Kasumi-1 (cell line): ENCODE results near the gene FHL1.
"Not testable (repeated sequence)": the region's sequence is repeated elsewhere in the genome, so short reads cannot be mapped to it uniquely, and the experiment has no call there.

Experiments
- DNase-seq, 2 experiments: peaks; one replicate each; lab custom pipeline; 2025; lab: John Stamatoyannopoulos, UW

The FHL1 gene

GRCh38 chrX:136209016-136209738 lies 61.8 kb downstream of the FHL1 start:
- DNase-seq: peak in 1 of 2 experiments; percentile 0

GRCh38 chrX:136209751-136210150 lies 62.4 kb downstream of the FHL1 start:
- no peak for DNase-seq

GRCh38 chrX:136210243-136210642 lies 62.9 kb downstream of the FHL1 start:
- DNase-seq: peak; percentile 44 to 51

- DNase-seq: peak; percentile 68 to 72
These were observed 63.5 kb downstream of the FHL1 start for GRCh38 chrX:136210806-136211205.

GRCh38 chrX:136211766-136212556 lies 64.6 kb downstream of the FHL1 start:
- no peak for DNase-seq

- no peak for DNase-seq
These were observed 65.3 kb downstream of the FHL1 start for GRCh38 chrX:136212557-136213111.

GRCh38 chrX:136214551-136214950 lies 67.2 kb downstream of the FHL1 start:
- DNase-seq: no peak

- DNase-seq: no peak
These were observed 68.2 kb downstream of the FHL1 start for GRCh38 chrX:136215559-136215958.

GRCh38 chrX:136219893-136220292 lies 72.6 kb downstream of the FHL1 start:
- DNase-seq: no peak

- no peak for DNase-seq
These were observed 73.2 kb downstream of the FHL1 start for GRCh38 chrX:136220540-136220939.

GRCh38 chrX:136220951-136221350 lies 73.6 kb downstream of the FHL1 start:
- no peak for DNase-seq

- DNase-seq: no peak
These were observed 74.6 kb downstream of the FHL1 start for GRCh38 chrX:136221851-136222513.

GRCh38 chrX:136227074-136227473 lies 79.7 kb downstream of the FHL1 start:
- no peak for DNase-seq

GRCh38 chrX:136227948-136228838 lies 80.9 kb downstream of the FHL1 start:
- no peak for DNase-seq

- DNase-seq: no peak
These were observed 81.5 kb downstream of the FHL1 start for GRCh38 chrX:136228839-136229207.

GRCh38 chrX:136237074-136237473 lies 89.7 kb downstream of the FHL1 start:
- DNase-seq: no peak

- not testable (repeated sequence) for DNase-seq
These were observed 90.5 kb downstream of the FHL1 start for GRCh38 chrX:136237849-136238248.

GRCh38 chrX:136246201-136246600 lies 98.9 kb downstream of the FHL1 start:
- no peak for DNase-seq

GRCh38 chrX:136250191-136251040 lies 103.1 kb downstream of the FHL1 start:
- DNase-seq: no peak
